AG20443 (cell line): ENCODE results near the gene ZNF618.

Source experiments
- DNase-seq: peaks from one replicate; pipeline ENCODE4 v3.0.0; 2012; ENCODE audit warnings: low spot score, mixed read lengths

Gene ZNF618

GRCh38 chr9:114001794-114002261 is 125.7 kb downstream of the ZNF618 start:
- DNase-seq, result no peak

DNA sequence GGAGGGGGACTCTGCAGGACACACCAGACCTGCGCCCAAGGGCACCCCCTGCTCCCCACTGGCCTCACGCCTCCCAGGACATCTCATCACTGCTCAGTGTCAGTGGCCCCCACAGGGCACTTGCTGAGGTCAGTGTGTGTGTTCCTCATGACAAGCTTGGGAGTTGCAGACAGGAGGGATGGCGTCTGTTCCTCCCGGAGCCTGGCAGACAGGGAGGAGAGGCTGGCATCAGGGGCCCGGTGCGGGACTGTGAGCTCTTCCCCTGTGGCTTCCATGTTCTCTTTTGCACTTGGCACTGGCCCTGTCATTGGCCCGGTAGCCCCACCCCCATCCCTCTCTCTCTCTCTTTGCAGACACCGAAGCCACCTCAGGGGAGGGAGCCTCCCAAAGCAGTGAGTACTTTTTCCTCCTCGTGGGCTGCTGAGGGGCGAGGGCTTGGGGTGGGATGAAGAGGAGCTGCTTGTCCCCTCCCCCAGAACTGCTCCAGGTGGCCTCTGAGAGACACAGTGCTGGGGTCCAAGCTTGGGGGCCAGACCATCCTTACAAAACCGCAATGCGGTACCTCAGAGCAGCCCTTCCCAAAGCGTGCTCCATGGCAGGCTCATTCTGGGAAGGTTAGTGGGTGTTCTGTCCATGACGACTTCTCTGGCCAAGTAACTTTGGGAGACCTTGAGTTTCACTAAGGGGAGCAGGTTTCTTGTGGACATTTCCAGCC is 126.3 kb downstream of the ZNF618 start:
- DNase-seq, result no peak

DNA sequence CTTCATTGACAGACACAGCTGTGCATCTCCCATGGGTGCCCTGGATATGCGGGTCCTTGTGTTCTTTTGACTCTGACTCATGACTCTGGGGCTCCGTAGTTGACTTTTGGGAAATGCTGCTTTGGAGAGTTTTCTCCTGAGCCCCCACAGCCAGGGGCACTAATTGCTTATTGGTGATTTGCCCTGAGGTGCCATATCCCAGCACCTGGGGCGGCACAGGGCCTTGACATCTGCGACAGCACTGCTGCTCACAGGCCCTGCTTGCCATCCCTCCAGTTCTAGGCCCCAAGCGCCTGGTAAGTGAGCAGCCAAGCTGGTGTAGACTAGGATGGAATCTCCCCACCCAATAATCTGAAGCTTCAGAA is 126.9 kb downstream of the ZNF618 start:
- DNase-seq, result no peak

GRCh38 chr9:114003351-114003750 is 127.2 kb downstream of the ZNF618 start:
- DNase-seq, result no peak

GRCh38 chr9:114003758-114004157 is 127.6 kb downstream of the ZNF618 start:
- no peak for DNase-seq

DNA sequence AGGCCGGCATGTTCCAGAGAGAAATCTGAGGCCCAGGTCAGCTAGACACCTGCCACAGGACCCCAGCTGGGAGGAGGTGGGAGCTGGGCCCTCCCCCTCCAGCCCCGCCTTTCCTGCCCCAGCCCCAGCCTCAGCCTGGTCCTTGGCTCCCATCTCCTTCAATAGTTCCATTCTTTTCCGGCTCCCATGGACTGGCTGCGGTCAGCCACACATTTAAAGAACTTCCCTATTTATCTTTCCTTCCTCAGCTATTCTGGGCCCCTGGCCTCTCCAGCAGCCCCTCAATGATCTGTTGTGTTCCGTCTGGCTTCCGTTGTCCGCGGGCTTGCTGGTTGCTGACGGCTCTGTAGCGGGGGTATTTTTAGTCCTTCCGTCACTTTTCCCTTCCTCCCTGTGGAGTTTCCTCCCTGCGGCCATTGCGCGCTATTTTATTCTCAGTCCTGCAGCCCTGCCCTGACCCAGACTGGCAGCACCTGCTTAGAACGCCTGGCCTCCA is 128.2 kb downstream of the ZNF618 start:
- DNase-seq, result no peak

GRCh38 chr9:114005371-114006154 is 129.5 kb downstream of the ZNF618 start:
- DNase-seq, result no peak

- DNase-seq, result no peak
Measured at GRCh38 chr9:114006155-114006550, 130.0 kb downstream of the ZNF618 start.

- DNase-seq, result no peak
Measured at GRCh38 chr9:114006931-114007691, 131.0 kb downstream of the ZNF618 start.

DNA sequence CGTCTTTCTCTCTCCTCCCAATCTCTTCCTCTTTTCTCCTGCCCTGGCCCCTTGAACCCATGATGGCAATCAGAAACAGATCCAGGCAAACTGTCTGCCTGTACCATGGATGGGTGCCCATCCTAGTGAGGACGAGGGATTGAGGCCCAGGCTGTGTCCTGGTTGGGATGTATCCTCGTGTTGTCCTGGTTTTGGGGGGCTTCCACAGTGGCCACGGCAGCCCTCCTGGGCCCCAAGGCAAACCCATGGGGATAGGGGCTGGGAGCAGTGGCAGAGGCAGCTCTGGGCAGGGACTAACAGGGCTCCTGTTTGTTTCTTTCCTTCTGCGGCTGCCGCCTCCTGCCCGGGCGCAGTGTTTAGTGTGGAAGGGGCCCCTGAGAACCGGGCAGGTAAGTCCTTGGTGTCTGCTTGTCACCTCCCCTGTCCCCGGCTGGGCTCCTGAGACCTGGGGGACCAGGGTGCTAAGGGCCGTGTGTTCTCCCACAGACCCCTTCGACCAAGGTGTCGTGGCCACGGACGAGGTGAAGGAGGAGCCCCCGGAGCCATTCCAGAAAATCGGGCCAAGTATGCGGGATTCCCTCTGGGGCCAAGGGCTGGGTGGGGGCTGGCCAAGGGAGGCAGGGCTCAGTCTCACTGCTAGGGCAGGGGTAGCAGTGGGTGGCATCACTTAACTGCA is 132.0 kb downstream of the ZNF618 start:
- DNase-seq, result no peak

DNA sequence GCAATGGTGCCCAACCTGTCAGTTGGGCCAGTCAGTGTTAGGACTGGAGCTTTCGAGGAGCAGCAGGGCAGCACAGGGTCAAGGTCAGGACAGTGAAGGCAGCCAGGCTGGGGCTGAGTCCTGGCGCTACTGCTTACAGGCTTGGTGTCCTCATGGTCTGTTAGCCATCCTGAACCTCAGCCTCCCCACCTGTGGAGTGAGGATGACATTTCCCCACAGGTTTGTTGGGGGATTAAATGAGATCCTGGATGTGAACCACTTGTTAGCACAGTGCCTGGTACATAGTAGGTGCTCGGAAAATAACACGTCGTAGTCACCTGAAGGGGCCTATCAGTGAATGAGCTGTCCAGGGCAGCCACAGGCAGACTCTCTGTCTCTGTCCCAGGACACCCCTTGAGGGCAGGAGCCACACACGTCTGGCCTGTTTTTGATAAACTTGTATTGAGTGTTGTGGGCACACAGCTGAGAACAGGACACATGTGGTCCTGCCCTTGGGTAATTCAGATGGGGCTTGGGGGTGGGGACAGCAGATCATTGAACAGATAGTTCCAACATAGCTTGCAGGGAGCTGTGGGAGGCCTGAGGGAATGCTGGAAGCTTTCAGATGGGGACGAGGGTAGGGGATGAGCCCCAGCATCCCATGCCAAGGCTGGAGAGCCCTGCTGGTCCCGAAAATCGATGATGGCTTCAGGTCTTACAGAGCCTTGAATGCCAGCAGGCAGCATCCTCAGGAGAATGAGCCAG is 132.7 kb downstream of the ZNF618 start:
- no peak for DNase-seq

DNA sequence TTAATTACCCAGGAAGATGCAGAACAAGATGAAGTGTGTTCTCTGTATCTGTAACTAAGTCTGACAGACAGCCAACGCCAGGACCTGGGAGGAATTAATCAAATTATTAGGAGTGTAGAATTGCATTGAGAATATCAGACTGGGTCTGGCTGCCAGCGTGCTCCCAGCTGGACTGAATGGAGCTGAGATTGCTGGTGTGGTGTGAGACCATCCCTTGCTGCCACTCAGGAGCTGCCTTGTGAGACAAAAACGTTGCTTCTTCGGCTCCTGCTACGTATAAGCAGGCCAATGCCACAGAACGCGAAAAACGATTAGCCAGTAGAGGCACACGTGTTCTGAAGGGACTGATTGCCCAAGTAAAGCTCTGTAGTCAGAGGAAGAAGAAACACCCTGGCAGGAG is 135.2 kb downstream of the ZNF618 start:
- DNase-seq, result no peak

DNA sequence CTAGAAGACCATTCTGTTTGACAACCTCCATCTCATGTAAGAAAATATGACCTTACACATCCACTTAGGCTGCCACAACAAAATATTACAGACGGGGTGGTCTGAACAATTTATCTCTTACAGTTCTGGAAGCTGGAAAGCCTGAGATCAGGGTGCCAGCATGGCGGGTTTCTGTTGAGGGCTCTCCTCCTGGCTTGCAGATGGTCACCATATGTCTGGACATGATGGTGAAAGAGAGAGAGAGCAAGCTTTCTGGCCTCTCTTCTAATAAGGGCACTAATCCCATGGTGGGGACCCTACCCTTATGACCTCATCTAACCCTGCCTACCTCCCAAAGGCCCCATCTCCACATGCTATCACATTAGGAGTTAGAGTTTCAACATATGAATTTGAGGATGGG is 136.0 kb downstream of the ZNF618 start:
- no peak for DNase-seq

- no peak for DNase-seq
Measured at GRCh38 chr9:114014044-114014443, 137.9 kb downstream of the ZNF618 start.

- DNase-seq, result no peak
Measured at GRCh38 chr9:114015607-114016006, 139.5 kb downstream of the ZNF618 start.

GRCh38 chr9:114016101-114016500 is 140.0 kb downstream of the ZNF618 start:
- DNase-seq, result no peak

- no peak for DNase-seq
Measured at GRCh38 chr9:114016629-114017423, 140.7 kb downstream of the ZNF618 start.

- no peak for DNase-seq
Measured at GRCh38 chr9:114017741-114018715, 141.9 kb downstream of the ZNF618 start.

DNA sequence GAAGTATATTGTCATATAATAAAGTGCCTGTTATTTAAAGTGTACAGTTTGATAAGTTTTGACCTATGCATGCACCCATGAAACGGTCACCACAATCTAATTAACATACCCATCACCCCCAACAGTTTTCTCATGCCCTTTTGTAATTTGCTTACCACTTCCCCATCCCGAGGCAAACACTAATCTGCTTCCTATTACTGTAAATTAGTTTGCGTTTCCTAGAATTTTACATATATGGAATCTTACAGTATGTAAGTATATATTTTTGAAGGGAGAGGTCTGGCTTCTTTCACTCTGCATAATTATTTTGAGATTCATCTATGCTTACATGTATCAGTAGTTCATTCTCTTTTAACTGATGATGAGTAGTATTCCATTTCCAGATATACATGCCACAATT is 145.5 kb downstream of the ZNF618 start:
- no peak for DNase-seq
